IMR-90 (cell line): Measurements from ENCODE around the gene ST6GALNAC3.

Source experiments
- BHLHE40 ChIP-seq: fragments of 150-350 bp; IDR thresholded peaks from 2 replicates; pipeline ENCODE4 v1.6.1; 2016; ENCODE audit warnings: mild to moderate bottlenecking, low read depth, low read length
- CEBPB ChIP-seq: IDR thresholded peaks from 2 replicates; pipeline ENCODE4 v1.6.1; 2012; ENCODE audit warnings: low read depth, low read length, improper control_type of control experiment
- CHD1 ChIP-seq: IDR thresholded peaks from 2 replicates; pipeline ENCODE4 v1.6.1; 2012; ENCODE audit warnings: low read depth, low read length, improper control_type of control experiment
- CTCF ChIP-seq: conservative IDR thresholded peaks from 2 replicates; pipeline ENCODE4 v1.5.1; 2012; ENCODE audit warnings: mild to moderate bottlenecking, low read depth, low read length, improper control_type of control experiment
- ELK1 ChIP-seq: fragments of 150-350 bp; IDR thresholded peaks from 2 replicates; pipeline ENCODE4 v1.6.1; 2016; ENCODE audit warnings: low read depth, mild to moderate bottlenecking, low read length, moderate library complexity, borderline replicate concordance
- FOS ChIP-seq: fragments of 150-350 bp; IDR thresholded peaks from 2 replicates; pipeline ENCODE4 v1.6.1; 2016; ENCODE audit warnings: low read depth, low read length
- MAZ ChIP-seq: IDR thresholded peaks from 2 replicates; pipeline ENCODE4 v1.6.1; 2012; ENCODE audit warnings: low read depth, mild to moderate bottlenecking, low read length, improper control_type of control experiment, moderate library complexity, borderline replicate concordance
- MXI1 ChIP-seq: IDR thresholded peaks from 2 replicates; pipeline ENCODE4 v1.6.1; 2012; ENCODE audit warnings: low read depth, mild to moderate bottlenecking, low read length, moderate library complexity, borderline replicate concordance
- NFE2L2 ChIP-seq: fragments of 150-350 bp; IDR thresholded peaks from 2 replicates; pipeline ENCODE4 v1.6.1; 2016; ENCODE audit warnings: low read depth, mild to moderate bottlenecking, low read length
- POLR2A ChIP-seq: IDR thresholded peaks from 2 replicates; pipeline ENCODE4 v1.6.1; 2012; ENCODE audit warnings: mild to moderate bottlenecking, low read depth, low read length
- RAD21 ChIP-seq: IDR thresholded peaks from 2 replicates; pipeline ENCODE4 v1.6.1; 2012; ENCODE audit warnings: low read length, improper control_type of control experiment
- RFX5 ChIP-seq: IDR thresholded peaks from 2 replicates; pipeline ENCODE4 v1.8.0; 2012; ENCODE audit warnings: low read depth, mild to moderate bottlenecking, low read length, moderate library complexity
- SMC3 ChIP-seq: fragments of 150-350 bp; IDR thresholded peaks from 2 replicates; pipeline ENCODE4 v1.6.1; 2016; ENCODE audit warnings: low read depth, mild to moderate bottlenecking, antibody characterized with exemption, low read length, moderate library complexity
- USF2 ChIP-seq: fragments of 150-350 bp; IDR thresholded peaks from 2 replicates; pipeline ENCODE4 v1.6.1; 2017; ENCODE audit warnings: mild to moderate bottlenecking, antibody characterized with exemption, low read length, low read depth

- no peak for TF ChIP-seq MAZ
- TF ChIP-seq CTCF: no peak
- no peak for TF ChIP-seq RAD21
- no peak for TF ChIP-seq USF2
- TF ChIP-seq RFX5: no peak
- TF ChIP-seq POLR2A: no peak
- no peak for TF ChIP-seq ELK1
- no peak for TF ChIP-seq BHLHE40
- TF ChIP-seq FOS: no peak
- no peak for TF ChIP-seq CEBPB
- no peak for TF ChIP-seq MXI1
- no peak for TF ChIP-seq CHD1
- no peak for TF ChIP-seq NFE2L2
- TF ChIP-seq SMC3: no peak
Measured at GRCh38 chr1:76381450-76382097, 307.0 kb downstream of the ST6GALNAC3 start.
